HepG2 (cell line): ENCODE measurements around the gene TFPI. TPM values are rescaled to one million over a fixed set of nuclear protein-coding genes. Genes with fewer than 3 reads are reported as not detected.

Experiments used
- DNMT1 ChIP-seq: sonication (generic); formaldehyde crosslinking; IDR thresholded peaks from 2 replicates; pipeline ENCODE4 v1.5.1; 2020; ENCODE audit warnings: mild to moderate bottlenecking, missing genetic modification reagents
- FLYWCH1 ChIP-seq: sonication (generic); formaldehyde crosslinking; IDR thresholded peaks from 2 replicates; pipeline ENCODE4 v1.8.1; 2023; ENCODE audit warnings: mild to moderate bottlenecking, missing genetic modification reagents
- FOSL2 ChIP-seq: sonication (generic); formaldehyde crosslinking; IDR thresholded peaks from 2 replicates; pipeline ENCODE4 v1.4.0; 2020; ENCODE audit warnings: missing genetic modification reagents
- GABPA ChIP-seq, 2 experiments: IDR thresholded peaks; 2 replicates each; pipeline ENCODE4 v1.6.1; 2011 to 2016; ENCODE audit warnings: low read depth in 2 of 2, low read length in 1 of 2, missing biosample characterization in 1 of 2, missing genetic modification characterization in 1 of 2
- HINFP ChIP-seq: sonication (generic); formaldehyde crosslinking; IDR thresholded peaks from 2 replicates; pipeline ENCODE4 v1.4.0; 2020; ENCODE audit warnings: low read depth, mild to moderate bottlenecking, missing genetic modification reagents
- KLF6 ChIP-seq: IDR thresholded peaks from 2 replicates; pipeline ENCODE4 v1.8.0; 2016; ENCODE audit warnings: missing biosample characterization, missing genetic modification reagents
- LCORL ChIP-seq, 2 experiments: fragments of 450-650 bp in 1 of 2; sonication (generic) in 1 of 2; formaldehyde crosslinking in 1 of 2; IDR thresholded peaks; 2 replicates each; pipeline versions ENCODE4 v1.5.0 to v1.6.1; 2017 to 2020; ENCODE audit warnings: antibody characterized with exemption in 1 of 2, missing genetic modification reagents in 1 of 2
- MAX ChIP-seq: IDR thresholded peaks from 2 replicates; pipeline ENCODE4 v1.6.1; 2012; ENCODE audit warnings: inconsistent platforms
- MLXIP ChIP-seq: sonication (generic); formaldehyde crosslinking; IDR thresholded peaks from 2 replicates; pipeline ENCODE4 v1.9.0; 2021; ENCODE audit warnings: missing genetic modification reagents, borderline replicate concordance
- MNT ChIP-seq: fragments of 450-650 bp; IDR thresholded peaks from 2 replicates; pipeline ENCODE4 v1.6.1; 2016
- NR2F6 ChIP-seq, 2 experiments: IDR thresholded peaks; 2 replicates each; pipeline ENCODE4 v1.6.1; 2016; ENCODE audit warnings: antibody characterized with exemption in 1 of 2, mild to moderate bottlenecking in 1 of 2
- RARA ChIP-seq: IDR thresholded peaks from 2 replicates; pipeline ENCODE4 v1.6.1; 2016; ENCODE audit warnings: missing genetic modification reagents, missing compliant biosample characterization
- TFE3 ChIP-seq: IDR thresholded peaks from 2 replicates; pipeline ENCODE4 v1.6.1; 2016
- ZBTB37 ChIP-seq: sonication (generic); formaldehyde crosslinking; IDR thresholded peaks from 2 replicates; pipeline ENCODE4 v1.4.0; 2020; ENCODE audit warnings: mild to moderate bottlenecking, missing genetic modification reagents
- ZNF251 ChIP-seq: sonication (generic); formaldehyde crosslinking; IDR thresholded peaks from 2 replicates; pipeline ENCODE4 v1.9.0; 2021; ENCODE audit warnings: mild to moderate bottlenecking, missing genetic modification reagents
- ZNF772 ChIP-seq: sonication (generic); formaldehyde crosslinking; IDR thresholded peaks from 2 replicates; pipeline ENCODE4 v1.5.0; 2020; ENCODE audit warnings: mild to moderate bottlenecking, missing genetic modification reagents
- polyA plus RNA-seq, 8 experiments: library from polyadenylated mRNA; depleted of rRNA in 3 of 8; stranded (reverse) in 7 of 8; unstranded in 1 of 8; fragments of >200 nt; fragmentation: Illumina TruSeq in 4 of 8; extraction: Trizol in 4 of 8; gene quantifications; 2 replicates each; pipeline versions ENCODE4 v1.2.1 to v1.2.3, GENCODE V29; 2011 to 2016; ENCODE audit warnings: low read depth in 4 of 8, missing spikeins in 1 of 8, mixed read lengths in 1 of 8; ENCODE audit not compliant: insufficient read depth in 1 of 8
- total RNA-seq, 5 experiments: library from RNA; depleted of rRNA; stranded (reverse); fragments of >200 nt; fragmentation: Illumina TruSeq; extraction: Trizol; gene quantifications; 2 replicates each; pipeline ENCODE4 v1.2.3, GENCODE V29; 2016; ENCODE audit warnings: low read depth in 1 of 5

TFPI gene
- total and polyA plus RNA-seq, 2 of the 13 experiments (the other 11 are each of a cell fraction or from before 2014, with no cell fraction given): 301 to 436 TPM

- TF ChIP-seq LCORL (IDR thresholded peaks at IDR 0.05): no peak
- TF ChIP-seq LCORL (CRISPR knock-in tag; IDR thresholded peaks at IDR 0.05): no peak; the same call in 1 of the 2 replicates
- peak; percentile 48; the same call in 1 of the 2 replicates for TF ChIP-seq RARA
- TF ChIP-seq ZNF772 (CRISPR knock-in tag): no peak
- 0 out of 2 replicates have a peak, but pooled peaks have one; percentile 22 for TF ChIP-seq MAX
- no peak for TF ChIP-seq MNT
- no peak for TF ChIP-seq FLYWCH1 (CRISPR knock-in tag)
- TF ChIP-seq ZNF251 (CRISPR knock-in tag): no peak
- TF ChIP-seq HINFP (CRISPR knock-in tag): no peak
- TF ChIP-seq TFE3: no peak
- TF ChIP-seq ZBTB37 (CRISPR knock-in tag): no peak
- TF ChIP-seq NR2F6 (IDR thresholded peaks at IDR 0.05): peak; percentile 34; the same call in 1 of the 2 replicates
- peak; percentile 28 for TF ChIP-seq NR2F6 (CRISPR knock-in tag; IDR thresholded peaks at IDR 0.05)
- no peak for TF ChIP-seq KLF6 (CRISPR knock-in tag)
- no peak for TF ChIP-seq MLXIP (CRISPR knock-in tag)
- peak; percentile 39; the same call in 1 of the 2 replicates for TF ChIP-seq FOSL2 (CRISPR knock-in tag)
- no peak for TF ChIP-seq DNMT1 (CRISPR knock-in tag)
- no peak for TF ChIP-seq GABPA (IDR thresholded peaks at IDR 0.05; ENCODE audit: low read depth, low read length)
- TF ChIP-seq GABPA (CRISPR knock-in tag; IDR thresholded peaks at IDR 0.05; ENCODE audit: low read depth): peak; percentile 23; the same call in 1 of the 2 replicates
Observed at GRCh38 chr2:187527262-187527661, 27.0 kb downstream of the TFPI start (continued).
